ENCODE measurements around the gene CFAP126. TPM values are rescaled to one million over a fixed set of nuclear protein-coding genes. Genes with fewer than 3 reads are reported as not detected.
A peak's percentile ranks its signal among the peaks of the same experiment; 100 is the strongest.
"Not testable (repeated sequence)": the region's sequence is repeated elsewhere in the genome, so short reads cannot be mapped to it uniquely, and the experiment has no call there.

Gene CFAP126
- not detected for total RNA-seq

DNA sequence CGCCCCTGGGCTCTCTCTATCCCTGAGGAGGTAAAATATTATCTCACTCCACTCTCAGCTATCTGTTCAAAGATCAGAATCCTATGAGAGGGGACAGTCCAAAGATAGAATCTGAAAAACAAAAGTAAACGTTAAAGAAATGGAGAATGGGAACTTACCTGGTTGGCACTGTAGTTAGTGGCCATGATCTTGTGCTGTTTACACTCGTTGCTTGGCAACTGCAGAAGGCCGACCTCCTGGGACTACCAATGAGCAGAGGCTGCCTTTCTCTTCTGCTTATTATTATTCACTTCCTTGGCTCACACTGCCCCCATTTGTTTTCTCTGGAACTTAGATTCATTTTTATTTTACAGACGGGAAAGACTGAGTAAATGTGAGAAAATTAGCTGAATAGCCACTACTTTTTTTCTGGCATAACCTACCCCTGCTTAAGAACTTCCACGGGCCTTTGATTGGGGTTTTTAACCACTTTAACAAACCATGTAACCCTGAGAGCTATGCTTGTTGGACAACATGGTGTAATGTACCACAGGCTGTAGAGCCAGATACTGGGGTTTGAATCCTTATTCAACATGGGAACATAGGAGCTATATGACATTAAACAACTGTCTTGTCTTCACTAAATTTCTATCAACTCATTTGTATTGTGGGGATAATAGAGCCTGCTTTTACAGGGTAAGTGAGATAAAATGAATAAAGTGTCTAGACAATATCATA, at the start of gene CFAP126:
TSS of gene CFAP126 (minus strand) at position 193 of the 717 bp plus-strand sequence. CDS start at position 185, 8 bp downstream.
- H3K36me3 Mint-ChIP-seq (ENCODE audit: low read depth) = peaks cover 17% of the 10 kb centered on the region
- no peak within 1 kb of the TSS for H3K4me3 Mint-ChIP-seq
- H3K27ac Mint-ChIP-seq = peak within 1 kb of the TSS; percentile 17
- ATAC-seq (peak; percentile 99), DNase-seq (peak; percentile 60)
- intact Hi-C loops (cut with DNase I, micrococcal nuclease) = loop anchor here in 1 of 2 experiments (10.0 kb wide), 1 partner anchor 53 kb away; the partner anchor contains the start of gene SDHC
- peaks cover 19% of the 10 kb centered on the region for H3K4me1 Mint-ChIP-seq
- H3K27me3 Mint-ChIP-seq = no peaks in the 10 kb centered on the region
- ChIA-PET CTCF (interaction anchor here (0.7 to 3.7 kb wide), 7 partner anchors 15 to 163 kb away, joined by 3 to 23 read pairs (median 4); partner anchors contain the start of gene TOMM40L), POLR2A (interaction anchor here (1.0 kb wide), 1 partner anchor 275 kb away, joined by 6 read pairs; no protein-coding TSS in a partner anchor)
- H3K9me3 Mint-ChIP-seq (ENCODE audit: low read depth) = no peaks in the 10 kb centered on the region

DNA sequence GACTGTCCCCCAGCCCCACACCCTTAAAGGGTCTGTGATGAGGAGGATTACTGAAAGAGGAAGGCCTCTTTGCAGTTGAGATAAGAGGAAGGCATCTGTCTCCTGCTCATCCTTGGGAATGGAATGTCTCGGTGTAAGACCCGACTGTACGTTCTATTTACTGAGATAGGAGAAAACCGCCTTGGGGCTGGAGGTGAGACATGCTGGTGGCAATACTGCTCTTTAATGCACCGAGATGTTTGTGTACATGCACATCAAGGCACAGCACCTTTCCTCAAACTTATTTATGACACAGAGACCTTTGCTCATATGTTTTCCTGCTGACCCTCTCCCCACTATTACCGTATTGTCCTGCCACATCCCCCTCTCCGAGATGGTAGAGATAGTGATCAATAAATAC, 45.4 kb upstream of the CFAP126 start:
- H3K36me3 Mint-ChIP-seq (ENCODE audit: low read depth); CTCF ChIA-PET; intact Hi-C loops (cut with DNase I, micrococcal nuclease); DNase-seq; H3K9me3 Mint-ChIP-seq (ENCODE audit: low read depth); POLR2A ChIA-PET; H3K27ac Mint-ChIP-seq; H3K4me3 Mint-ChIP-seq; ATAC-seq; H3K27me3 Mint-ChIP-seq: not testable (repeated sequence)
- H3K4me1 Mint-ChIP-seq = peaks cover 21% of the 10 kb centered on the region

- H3K36me3 Mint-ChIP-seq (ENCODE audit: low read depth); ATAC-seq; H3K27me3 Mint-ChIP-seq; H3K4me3 Mint-ChIP-seq; POLR2A ChIA-PET; intact Hi-C loops (cut with DNase I, micrococcal nuclease); H3K9me3 Mint-ChIP-seq (ENCODE audit: low read depth); DNase-seq: not testable (repeated sequence)
- Mint-ChIP-seq H3K4me1 (peaks cover 22% of the 10 kb centered on the region), H3K27ac (peak overlapping the region; percentile 74)
- CTCF ChIA-PET = interaction anchor here (0.9 to 1.4 kb wide), 3 partner anchors 11 to 28 kb away, joined by 3 to 5 read pairs (median 3); no protein-coding TSS in a partner anchor
These were observed 42.9 kb upstream of the CFAP126 start for GRCh38 chr1:161410636-161410970.

- DNase-seq (peak; percentile 51), ATAC-seq (peak; percentile 90)
- H3K9me3 Mint-ChIP-seq (ENCODE audit: low read depth); H3K27me3 Mint-ChIP-seq; H3K36me3 Mint-ChIP-seq (ENCODE audit: low read depth); POLR2A ChIA-PET: not testable (repeated sequence)
- H3K27ac Mint-ChIP-seq = peak overlapping the region; percentile 74
- peaks cover 22% of the 10 kb centered on the region for H3K4me1 Mint-ChIP-seq
- H3K4me3 Mint-ChIP-seq = peak overlapping the region; percentile 24
- intact Hi-C loops (cut with DNase I, micrococcal nuclease) = loop anchor here in 1 of 2 experiments (1.0 kb wide), 1 partner anchor 10 kb away; no protein-coding TSS in a partner anchor
- CTCF ChIA-PET = interaction anchor here (0.9 to 2.3 kb wide), 5 partner anchors 10 to 29 kb away, joined by 3 to 8 read pairs (median 5); no protein-coding TSS in a partner anchor
These were observed 42.4 kb upstream of the CFAP126 start for GRCh38 chr1:161409848-161410635.

GRCh38 chr1:161408429-161409052, 40.9 kb upstream of the CFAP126 start:
- Mint-ChIP-seq H3K27me3 (peaks cover 7% of the 10 kb centered on the region), H3K36me3 (ENCODE audit: low read depth) (peaks cover 4% of the 10 kb centered on the region), H3K27ac (no peak overlapping the region), H3K4me3 (no peak overlapping the region), H3K9me3 (ENCODE audit: low read depth) (no peaks in the 10 kb centered on the region), H3K4me1 (peaks cover 28% of the 10 kb centered on the region)
- no peak for DNase-seq
- ChIA-PET CTCF (interaction anchor here (0.5 to 2.3 kb wide), 7 partner anchors 8 to 309 kb away, joined by 3 to 8 read pairs (median 3); no protein-coding TSS in a partner anchor), POLR2A (no interaction called here)
- no peak for ATAC-seq
- intact Hi-C loops (cut with DNase I, micrococcal nuclease) = loop anchor here in 1 of 2 experiments (1.0 kb wide), 1 partner anchor 8 kb away; no protein-coding TSS in a partner anchor

DNA sequence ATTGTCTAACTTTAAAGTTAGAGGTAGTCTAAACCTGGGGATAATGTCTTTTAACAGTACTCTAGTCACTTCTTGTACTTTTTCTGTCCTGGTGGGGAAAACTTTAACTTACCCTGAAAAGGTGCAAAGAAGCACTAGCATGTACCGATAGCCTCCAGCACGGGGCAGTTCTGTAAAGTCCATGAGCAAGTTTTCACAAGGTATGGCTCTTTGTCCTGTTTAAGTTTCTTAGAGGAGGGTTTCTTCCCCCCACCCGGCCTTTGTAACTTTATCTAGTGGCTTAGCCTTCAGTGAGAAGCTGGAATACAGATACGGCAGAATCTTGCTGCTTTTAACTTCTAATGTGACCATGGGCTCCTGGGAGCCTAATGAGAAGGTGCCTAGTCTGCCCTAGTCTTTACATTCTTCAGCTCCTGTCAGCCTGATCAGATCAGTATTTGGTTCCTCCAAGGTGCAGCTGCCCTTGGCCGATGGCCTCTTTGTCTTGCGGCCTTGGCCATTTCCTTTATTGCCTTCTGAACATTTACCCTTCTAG, 39.8 kb upstream of the CFAP126 start:
- CTCF ChIA-PET = interaction anchor here (2.3 kb wide), 1 partner anchor 7 kb away, joined by 8 read pairs; no protein-coding TSS in a partner anchor
- Mint-ChIP-seq H3K4me1 (peaks cover 30% of the 10 kb centered on the region), H3K27ac (no peak overlapping the region), H3K36me3 (ENCODE audit: low read depth) (peaks cover 4% of the 10 kb centered on the region), H3K9me3 (ENCODE audit: low read depth) (no peaks in the 10 kb centered on the region), H3K27me3 (peaks cover 9% of the 10 kb centered on the region), H3K4me3 (no peak overlapping the region)
- intact Hi-C loops (cut with DNase I, micrococcal nuclease) = no loop called here
- ATAC-seq (no peak), DNase-seq (no peak)
- POLR2A ChIA-PET = no interaction called here

- H3K27ac Mint-ChIP-seq; ATAC-seq; intact Hi-C loops (cut with DNase I, micrococcal nuclease); H3K4me3 Mint-ChIP-seq; POLR2A ChIA-PET; H3K27me3 Mint-ChIP-seq; H3K36me3 Mint-ChIP-seq (ENCODE audit: low read depth); DNase-seq; H3K9me3 Mint-ChIP-seq (ENCODE audit: low read depth): not testable (repeated sequence)
- H3K4me1 Mint-ChIP-seq = peaks cover 35% of the 10 kb centered on the region
- CTCF ChIA-PET = interaction anchor here (0.6 to 1.5 kb wide), 2 partner anchors 14 to 24 kb away, joined by 3 to 4 read pairs; no protein-coding TSS in a partner anchor
These were observed 38.9 kb upstream of the CFAP126 start for GRCh38 chr1:161406551-161406950.

- intact Hi-C loops (cut with DNase I, micrococcal nuclease) = no loop called here
- Mint-ChIP-seq H3K9me3 (ENCODE audit: low read depth) (no peaks in the 10 kb centered on the region), H3K36me3 (ENCODE audit: low read depth) (peaks cover 9% of the 10 kb centered on the region), H3K27me3 (peaks cover 9% of the 10 kb centered on the region), H3K4me1 (peaks cover 29% of the 10 kb centered on the region), H3K4me3 (no peak overlapping the region), H3K27ac (no peak overlapping the region)
- ChIA-PET CTCF (interaction anchor here (0.8 kb wide), 2 partner anchors 23 to 110 kb away, joined by 3 read pairs; no protein-coding TSS in a partner anchor), POLR2A (no interaction called here)
- DNase-seq (no peak), ATAC-seq (no peak)
These were observed 36.4 kb upstream of the CFAP126 start for GRCh38 chr1:161404051-161404597.

- intact Hi-C loops (cut with DNase I, micrococcal nuclease) = no loop called here
- no peak overlapping the region for H3K4me3 Mint-ChIP-seq
- ChIA-PET CTCF (no interaction called here), POLR2A (no interaction called here)
- H3K4me1 Mint-ChIP-seq = peaks cover 34% of the 10 kb centered on the region
- DNase-seq = no peak
- no peak for ATAC-seq
- H3K9me3 Mint-ChIP-seq (ENCODE audit: low read depth) = no peaks in the 10 kb centered on the region
- peaks cover 9% of the 10 kb centered on the region for H3K27me3 Mint-ChIP-seq
- H3K27ac Mint-ChIP-seq = no peak overlapping the region
- peaks cover 9% of the 10 kb centered on the region for H3K36me3 Mint-ChIP-seq (ENCODE audit: low read depth)
These were observed 34.8 kb upstream of the CFAP126 start for GRCh38 chr1:161402446-161402845.

DNA sequence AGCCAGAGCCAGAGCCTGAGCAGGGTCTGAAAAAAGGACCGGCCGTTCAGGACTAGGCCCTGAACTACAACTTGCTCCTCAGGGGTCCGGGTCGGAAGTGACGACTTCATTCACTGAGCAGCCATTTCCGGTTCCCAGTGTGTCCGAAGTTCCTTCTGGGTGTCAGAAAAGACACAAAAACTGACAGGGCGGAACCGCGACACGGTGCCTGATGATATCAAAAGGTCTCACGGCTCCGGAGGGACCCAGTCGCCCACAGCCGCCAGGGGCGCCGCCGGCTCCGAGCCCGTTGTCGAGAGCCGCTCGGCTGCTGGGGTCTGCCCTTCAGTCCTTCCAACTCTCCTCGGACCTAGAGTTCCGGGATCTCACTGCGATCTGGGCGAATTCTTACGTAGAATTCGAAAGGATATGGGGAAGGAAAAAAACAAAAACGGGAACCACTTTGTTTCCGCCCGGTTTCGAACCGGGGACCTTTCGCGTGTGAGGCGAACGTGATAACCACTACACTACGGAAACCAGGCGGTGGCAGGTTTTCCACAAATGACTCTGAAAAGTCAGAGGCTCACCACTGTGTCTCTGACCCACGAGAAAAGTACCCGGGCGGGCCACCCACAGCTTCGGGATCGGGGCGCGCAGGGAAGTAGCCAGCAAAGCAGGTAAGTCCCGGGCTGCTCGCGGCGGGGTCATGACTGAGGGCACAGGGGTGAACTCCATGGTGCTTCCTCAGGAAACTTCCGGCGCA, 31.8 kb upstream of the CFAP126 start:
- CTCF ChIA-PET = interaction anchor here (1.0 to 2.2 kb wide), 9 partner anchors 9 to 117 kb away, joined by 3 to 9 read pairs (median 5); no protein-coding TSS in a partner anchor
- ATAC-seq = peak; percentile 83
- peaks cover 9% of the 10 kb centered on the region for H3K36me3 Mint-ChIP-seq (ENCODE audit: low read depth)
- peak overlapping the region; percentile 89 for H3K4me3 Mint-ChIP-seq
- no peaks in the 10 kb centered on the region for H3K9me3 Mint-ChIP-seq (ENCODE audit: low read depth)
- intact Hi-C loops (cut with DNase I, micrococcal nuclease) = loop anchor here (1.0 to 10.0 kb wide), 9 partner anchors 9 to 1475 kb away; partner anchors contain the start of genes ATF6 (in 1 of the 2), TAGLN2 (in 1 of the 2) and USF1 (in 1 of the 2)
- peaks cover 34% of the 10 kb centered on the region for H3K4me1 Mint-ChIP-seq
- peak overlapping the region; percentile 100 for H3K27ac Mint-ChIP-seq
- POLR2A ChIA-PET = no interaction called here
- DNase-seq = peak; percentile 92
- H3K27me3 Mint-ChIP-seq = peaks cover 9% of the 10 kb centered on the region

Measured in activated CD4-positive, alpha-beta T cell treated with anti-CD3 and anti-CD28 coated beads for 36 hours (primary cell).